Measurements from ENCODE around the gene RRP1B. TPM values are rescaled to one million over a fixed set of nuclear protein-coding genes. Genes with fewer than 3 reads are reported as not detected.

The RRP1B gene
- total RNA-seq, 1 donor from 2014 or later, result 70.4 TPM

DNA sequence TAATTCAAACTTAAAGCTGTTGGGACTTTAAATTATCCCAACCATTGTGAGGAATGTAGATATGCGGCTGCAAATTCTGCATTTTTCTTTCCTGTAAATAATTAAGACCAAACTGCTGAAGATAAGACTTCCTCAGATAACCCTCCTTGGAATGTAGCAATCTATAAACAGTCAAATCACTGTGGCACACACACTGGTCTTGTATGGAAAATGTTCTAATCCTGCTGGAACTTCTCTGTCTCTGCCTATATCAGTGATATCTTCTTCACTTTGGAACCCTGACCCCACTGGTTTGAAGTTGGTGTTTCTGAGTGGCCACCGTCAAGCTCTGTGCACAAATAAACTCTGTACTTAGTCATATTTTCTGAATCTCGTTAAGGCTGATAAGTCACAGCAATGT lies 33.0 kb upstream of the RRP1B start:
- H3K4me1 Mint-ChIP-seq, result no peaks in the 10 kb centered on the region
- DNase-seq (ENCODE audit: low read depth, low spot score), result no peak
- no peaks in the 10 kb centered on the region for H3K27me3 Mint-ChIP-seq (ENCODE audit: low read depth)
- no peak overlapping the region for H3K27ac Mint-ChIP-seq (ENCODE audit: unreplicated experiment)
- no peak overlapping the region for H3K4me3 Mint-ChIP-seq
- peaks cover 17% of the 10 kb centered on the region for H3K36me3 Mint-ChIP-seq (ENCODE audit: low read depth)
- TF ChIP-seq, protein P1, sequence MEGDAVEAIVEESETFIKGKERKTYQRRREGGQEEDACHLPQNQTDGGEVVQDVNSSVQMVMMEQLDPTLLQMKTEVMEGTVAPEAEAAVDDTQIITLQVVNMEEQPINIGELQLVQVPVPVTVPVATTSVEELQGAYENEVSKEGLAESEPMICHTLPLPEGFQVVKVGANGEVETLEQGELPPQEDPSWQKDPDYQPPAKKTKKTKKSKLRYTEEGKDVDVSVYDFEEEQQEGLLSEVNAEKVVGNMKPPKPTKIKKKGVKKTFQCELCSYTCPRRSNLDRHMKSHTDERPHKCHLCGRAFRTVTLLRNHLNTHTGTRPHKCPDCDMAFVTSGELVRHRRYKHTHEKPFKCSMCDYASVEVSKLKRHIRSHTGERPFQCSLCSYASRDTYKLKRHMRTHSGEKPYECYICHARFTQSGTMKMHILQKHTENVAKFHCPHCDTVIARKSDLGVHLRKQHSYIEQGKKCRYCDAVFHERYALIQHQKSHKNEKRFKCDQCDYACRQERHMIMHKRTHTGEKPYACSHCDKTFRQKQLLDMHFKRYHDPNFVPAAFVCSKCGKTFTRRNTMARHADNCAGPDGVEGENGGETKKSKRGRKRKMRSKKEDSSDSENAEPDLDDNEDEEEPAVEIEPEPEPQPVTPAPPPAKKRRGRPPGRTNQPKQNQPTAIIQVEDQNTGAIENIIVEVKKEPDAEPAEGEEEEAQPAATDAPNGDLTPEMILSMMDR (conservative IDR thresholded peaks at IDR 0.05), result no peak
- peaks cover 7% of the 10 kb centered on the region for H3K9me3 Mint-ChIP-seq

DNA sequence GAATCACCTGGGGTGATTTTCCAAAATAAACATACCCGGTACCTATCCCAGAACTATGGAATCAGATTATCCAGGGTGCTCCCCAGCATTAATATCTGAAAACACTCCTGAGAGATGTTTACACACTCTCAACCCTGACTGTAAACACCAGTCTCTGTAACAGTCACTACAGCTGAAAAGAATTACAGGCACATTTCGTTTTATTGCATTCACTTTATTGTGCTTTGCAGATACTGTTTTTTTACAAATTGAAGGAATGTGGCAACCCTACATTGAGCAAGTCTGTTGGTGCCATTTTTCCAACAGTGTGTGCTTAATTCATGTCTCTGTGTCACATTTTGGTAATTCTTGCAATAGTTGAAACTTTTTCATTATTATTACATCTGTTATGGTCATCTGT lies 31.8 kb upstream of the RRP1B start:
- Mint-ChIP-seq H3K9me3 (peaks cover 7% of the 10 kb centered on the region), H3K27ac (ENCODE audit: unreplicated experiment) (no peak overlapping the region), H3K4me3 (no peak overlapping the region), H3K36me3 (ENCODE audit: low read depth) (peaks cover 18% of the 10 kb centered on the region), H3K27me3 (ENCODE audit: low read depth) (no peaks in the 10 kb centered on the region), H3K4me1 (no peaks in the 10 kb centered on the region)
- TF ChIP-seq, protein P1 (conservative IDR thresholded peaks at IDR 0.05), result no peak
- DNase-seq (ENCODE audit: low read depth, low spot score), result no peak

DNA sequence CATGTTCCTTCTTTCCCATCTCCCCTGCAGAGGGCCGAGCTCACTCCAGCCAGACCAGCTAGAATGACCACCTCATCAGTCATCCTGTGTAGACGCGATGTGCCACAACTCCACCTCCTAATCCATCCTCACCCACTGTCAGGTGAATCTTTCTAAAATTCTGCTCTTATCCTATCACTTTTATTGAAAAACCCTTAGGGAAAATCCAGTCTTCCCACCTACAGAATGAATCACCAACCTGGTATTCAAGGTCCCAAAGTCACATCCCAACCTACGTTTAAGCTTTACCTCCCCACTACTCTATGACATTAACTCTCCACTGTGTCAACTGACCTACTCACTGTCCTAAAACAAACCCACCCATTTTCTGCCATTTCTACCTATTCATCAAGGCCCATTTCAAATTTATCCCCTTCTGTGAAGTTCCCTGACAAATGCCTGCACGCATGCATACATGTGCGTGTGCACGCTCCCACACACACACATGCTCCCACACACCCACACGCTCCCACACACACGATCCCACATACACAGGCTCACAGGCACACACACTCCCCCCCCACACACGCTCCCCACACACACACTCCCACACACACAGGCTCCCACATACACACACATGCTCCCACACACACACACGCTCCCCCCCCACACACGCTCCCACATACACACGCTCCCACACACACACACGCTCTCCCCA lies 27.8 kb upstream of the RRP1B start:
- Mint-ChIP-seq H3K4me3 (no peak overlapping the region), H3K27me3 (ENCODE audit: low read depth) (no peaks in the 10 kb centered on the region), H3K36me3 (ENCODE audit: low read depth) (peaks cover 18% of the 10 kb centered on the region), H3K9me3 (peaks cover 7% of the 10 kb centered on the region), H3K4me1 (no peaks in the 10 kb centered on the region), H3K27ac (ENCODE audit: unreplicated experiment) (no peak overlapping the region)
- DNase-seq (ENCODE audit: low read depth, low spot score), result no peak
- TF ChIP-seq, protein P1 (conservative IDR thresholded peaks at IDR 0.05), result no peak

DNA sequence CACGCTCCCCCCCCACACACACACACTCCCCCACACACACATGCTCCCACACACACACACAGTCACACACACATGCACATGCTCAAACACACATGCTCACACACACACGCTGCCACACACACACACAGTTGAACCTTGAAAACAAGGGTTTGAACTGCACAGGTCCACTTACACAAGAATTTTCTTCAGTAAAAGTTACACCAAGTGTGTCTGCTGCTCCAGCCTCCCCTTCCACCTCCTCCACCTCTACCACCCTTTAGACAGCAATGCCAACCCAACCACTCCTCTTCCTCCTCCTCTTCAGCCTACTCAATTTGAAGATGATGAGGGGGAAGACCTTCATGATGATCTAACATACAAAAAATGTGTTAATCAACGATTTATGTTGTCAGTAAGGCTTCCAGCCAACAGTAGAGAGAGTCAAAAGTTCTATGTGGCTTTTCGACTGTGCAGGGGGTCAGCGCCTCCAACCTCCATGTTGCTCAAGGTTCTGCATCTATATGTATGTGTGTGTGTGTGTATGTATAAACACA lies 26.9 kb upstream of the RRP1B start:
- Mint-ChIP-seq H3K27me3 (ENCODE audit: low read depth) (no peaks in the 10 kb centered on the region), H3K27ac (ENCODE audit: unreplicated experiment) (no peak overlapping the region), H3K4me1 (no peaks in the 10 kb centered on the region), H3K4me3 (no peak overlapping the region), H3K36me3 (ENCODE audit: low read depth) (peaks cover 18% of the 10 kb centered on the region), H3K9me3 (peaks cover 7% of the 10 kb centered on the region)
- TF ChIP-seq, protein P1 (conservative IDR thresholded peaks at IDR 0.05), result no peak
- no peak for DNase-seq (ENCODE audit: low read depth, low spot score)

DNA sequence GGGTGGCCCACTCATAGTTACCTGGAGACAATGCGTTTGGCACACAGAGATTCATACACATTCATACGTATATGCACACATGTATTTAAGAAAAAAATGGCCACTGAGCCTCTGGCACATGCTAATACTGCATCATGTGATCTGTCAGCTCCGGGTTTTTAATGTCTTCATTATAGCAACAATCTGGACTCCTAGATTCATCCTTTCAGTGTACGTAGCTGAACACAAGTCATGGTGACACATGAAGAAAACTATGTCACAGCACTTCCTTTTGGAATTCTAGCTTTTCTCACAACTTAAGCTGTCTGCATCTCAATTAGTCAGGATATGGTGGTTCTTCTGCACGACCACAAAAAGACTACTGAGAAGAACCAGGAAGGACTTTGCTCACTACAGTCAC lies 24.7 kb upstream of the RRP1B start:
- H3K4me3 Mint-ChIP-seq, result no peak overlapping the region
- H3K9me3 Mint-ChIP-seq, result no peaks in the 10 kb centered on the region
- TF ChIP-seq, protein P1 (conservative IDR thresholded peaks at IDR 0.05), result no peak
- H3K36me3 Mint-ChIP-seq (ENCODE audit: low read depth), result peaks cover 7% of the 10 kb centered on the region
- no peaks in the 10 kb centered on the region for H3K4me1 Mint-ChIP-seq
- no peak overlapping the region for H3K27ac Mint-ChIP-seq (ENCODE audit: unreplicated experiment)
- no peak for DNase-seq (ENCODE audit: low read depth, low spot score)
- H3K27me3 Mint-ChIP-seq (ENCODE audit: low read depth), result no peaks in the 10 kb centered on the region
